ENCODE measurements around the gene MYH7B. TPM values are rescaled to one million over a fixed set of nuclear protein-coding genes. Genes with fewer than 3 reads are reported as not detected.

MYH7B gene
- total RNA-seq, 1 donor from 2014 or later = under 0.01 TPM

DNA sequence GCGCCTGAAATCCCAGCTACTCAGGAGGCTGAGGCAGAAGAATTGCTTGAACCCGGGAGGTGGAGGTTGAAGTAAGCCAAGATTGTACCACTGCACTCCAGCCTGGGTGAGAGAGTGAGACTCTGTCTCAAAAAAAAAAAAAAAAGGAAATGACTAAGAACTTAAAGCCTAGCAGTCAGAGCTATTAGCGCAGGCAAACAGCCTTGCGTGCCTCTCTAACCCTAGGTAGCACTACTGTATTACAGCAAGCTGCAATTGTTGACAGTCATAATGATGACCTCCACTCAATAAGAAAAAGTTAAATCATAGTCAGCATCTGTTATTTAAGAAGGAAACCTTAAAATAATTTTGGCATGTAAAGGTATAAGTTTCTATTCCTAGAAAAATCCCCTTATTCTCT is 14.4 kb upstream of the MYH7B start:
- no peak for FAIRE-seq
- Histone ChIP-seq H3K4me3 (ENCODE audit: low read depth, low read length) (no peak overlapping the region), H3K36me3 (ENCODE audit: control insufficient read depth, insufficient read depth, low read length) (peaks cover 27% of the 10 kb centered on the region), H3K27me3 (ENCODE audit: control insufficient read depth, insufficient read depth, low read length) (no peaks in the 10 kb centered on the region)
- TF ChIP-seq CTCF (IDR thresholded peaks at IDR 0.05; ENCODE audit: insufficient read depth, low read length, severe bottlenecking) = no peak
- peak; percentile 45 for DNase-seq (ENCODE audit: low read depth)

GRCh38 chr20:34942301-34942700 is 13.4 kb upstream of the MYH7B start:
- TF ChIP-seq CTCF (IDR thresholded peaks at IDR 0.05; ENCODE audit: insufficient read depth, low read length, severe bottlenecking) = no peak
- peaks cover 26% of the 10 kb centered on the region for H3K36me3 ChIP-seq (ENCODE audit: control insufficient read depth, insufficient read depth, low read length)
- no peaks in the 10 kb centered on the region for H3K27me3 ChIP-seq (ENCODE audit: control insufficient read depth, insufficient read depth, low read length)
- FAIRE-seq = no peak
- DNase-seq (ENCODE audit: low read depth) = no peak
- H3K4me3 ChIP-seq (ENCODE audit: low read depth, low read length) = no peak overlapping the region

DNA sequence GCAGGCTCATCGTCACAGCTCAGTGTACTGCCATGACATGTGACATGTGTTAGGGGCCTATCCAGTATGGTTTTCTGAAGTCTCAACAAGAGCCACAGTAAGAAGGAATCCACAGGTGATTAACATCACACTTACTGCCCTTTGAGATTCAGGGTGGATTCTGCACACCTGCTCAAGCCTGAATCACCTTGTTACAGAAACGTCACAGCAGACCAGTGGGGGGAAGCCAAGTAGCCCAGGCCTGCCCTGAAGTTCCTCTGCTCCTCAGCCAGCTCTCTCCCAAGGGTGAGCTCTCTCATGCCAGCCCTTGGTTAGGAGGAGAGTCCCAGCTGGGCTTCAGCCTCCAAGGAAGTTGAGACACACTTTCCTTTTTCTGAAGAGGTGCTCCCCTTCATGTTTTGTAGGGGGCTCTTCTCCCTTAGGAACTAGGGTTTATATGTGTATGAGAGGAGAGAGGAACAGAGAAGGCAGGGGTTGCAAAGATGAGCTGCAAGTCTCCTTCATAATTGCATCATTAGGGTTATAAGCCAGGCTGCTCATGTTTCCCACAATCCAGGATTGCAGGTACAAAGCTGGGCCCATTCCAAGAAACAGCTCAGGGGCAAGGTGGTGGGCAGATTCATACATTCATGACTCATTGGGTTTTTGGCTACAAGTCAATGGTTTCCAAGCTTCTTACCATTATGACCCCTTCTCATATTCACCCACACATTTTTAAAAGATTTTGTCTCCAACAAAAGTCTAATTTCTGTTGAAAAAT is 11.7 kb upstream of the MYH7B start:
- TF ChIP-seq CTCF (IDR thresholded peaks at IDR 0.05; ENCODE audit: insufficient read depth, low read length, severe bottlenecking) = no peak
- Histone ChIP-seq H3K27me3 (ENCODE audit: control insufficient read depth, insufficient read depth, low read length) (no peaks in the 10 kb centered on the region), H3K36me3 (ENCODE audit: control insufficient read depth, insufficient read depth, low read length) (peaks cover 19% of the 10 kb centered on the region), H3K4me3 (ENCODE audit: low read depth, low read length) (no peak overlapping the region)
- FAIRE-seq = no peak
- peak; percentile 96 for DNase-seq (ENCODE audit: low read depth)

GRCh38 chr20:34945315-34946077 is 10.2 kb upstream of the MYH7B start:
- TF ChIP-seq CTCF (IDR thresholded peaks at IDR 0.05; ENCODE audit: insufficient read depth, low read length, severe bottlenecking) = no peak
- H3K4me3 ChIP-seq (ENCODE audit: low read depth, low read length) = no peak overlapping the region
- H3K36me3 ChIP-seq (ENCODE audit: control insufficient read depth, insufficient read depth, low read length) = peaks cover 18% of the 10 kb centered on the region
- no peak for FAIRE-seq
- DNase-seq (ENCODE audit: low read depth) = peak; percentile 49
- no peaks in the 10 kb centered on the region for H3K27me3 ChIP-seq (ENCODE audit: control insufficient read depth, insufficient read depth, low read length)

DNA sequence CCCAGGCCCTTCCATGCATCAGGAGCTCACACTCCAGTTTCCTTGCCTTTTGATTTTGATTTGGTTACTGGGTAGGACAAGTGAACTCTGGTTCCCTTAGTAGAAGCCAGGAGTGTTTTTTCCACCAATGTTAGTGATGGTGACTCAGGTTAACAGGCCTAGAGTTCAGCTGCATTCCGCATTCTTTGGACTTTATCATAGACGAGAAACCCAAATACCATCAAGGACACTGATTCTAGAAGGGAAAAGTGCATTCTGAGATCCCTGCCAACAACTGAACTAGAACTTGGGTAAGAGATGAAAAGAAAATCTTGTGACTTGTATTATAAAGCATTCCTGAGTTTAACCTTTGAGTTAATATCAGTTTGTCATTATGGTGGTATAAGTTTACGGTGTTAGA is 9.0 kb upstream of the MYH7B start:
- no peak for FAIRE-seq
- H3K4me3 ChIP-seq (ENCODE audit: low read depth, low read length) = no peak overlapping the region
- DNase-seq (ENCODE audit: low read depth) = no peak
- TF ChIP-seq CTCF (IDR thresholded peaks at IDR 0.05; ENCODE audit: insufficient read depth, low read length, severe bottlenecking) = no peak
- H3K27me3 ChIP-seq (ENCODE audit: control insufficient read depth, insufficient read depth, low read length) = no peaks in the 10 kb centered on the region
- peaks cover 16% of the 10 kb centered on the region for H3K36me3 ChIP-seq (ENCODE audit: control insufficient read depth, insufficient read depth, low read length)
